Stimulated activated CD8-positive, alpha-beta memory T cell treated with anti-CD3 and anti-CD28 coated beads, Interleukin-7, amount 100 ng/mL, for 1 hour (primary cell): ENCODE measurements around the gene SLC37A3.
"Not testable (repeated sequence)": the region's sequence is repeated elsewhere in the genome, so short reads cannot be mapped to it uniquely, and the experiment has no call there.

ENCODE experiments used
- DNase-seq, 2 donors: peaks; one replicate each; pipeline ENCODE4 v3.0.0-alpha.2; 2020; ENCODE audit warnings: low read depth in 2 of 2

The SLC37A3 gene

DNA sequence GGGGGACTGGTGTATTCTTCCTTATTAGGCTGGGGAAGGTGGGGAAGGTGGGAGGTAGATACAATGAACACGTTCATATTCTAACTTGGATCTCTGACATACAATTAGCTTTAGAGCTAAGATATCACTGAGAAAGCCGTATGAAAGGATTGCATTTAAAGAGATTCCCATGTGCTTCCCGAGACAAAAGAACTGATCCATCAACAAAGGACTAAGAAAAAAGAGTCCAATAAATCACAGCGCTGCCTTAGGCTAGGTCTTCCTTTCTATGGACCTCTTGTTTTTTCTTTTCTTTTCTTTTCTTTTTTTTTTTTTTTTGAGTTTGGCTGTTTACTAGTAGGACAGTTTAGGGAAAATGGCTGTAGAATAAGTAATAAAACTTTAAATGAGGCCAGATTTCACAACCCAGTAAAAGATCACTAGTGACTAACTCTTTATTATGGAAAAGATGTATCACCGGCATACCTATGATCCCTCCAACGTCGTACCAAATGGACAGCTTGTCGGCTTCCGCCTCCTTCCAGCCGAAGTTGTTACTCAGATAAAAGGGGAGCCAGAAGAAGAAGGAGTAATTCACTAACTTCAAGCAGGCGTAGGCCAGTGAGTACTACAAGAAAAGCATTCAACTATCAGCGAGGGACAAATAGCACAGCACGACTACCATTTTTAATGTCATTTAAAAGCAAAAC is 50.0 kb downstream of the SLC37A3 start:
- DNase-seq = no peak

DNA sequence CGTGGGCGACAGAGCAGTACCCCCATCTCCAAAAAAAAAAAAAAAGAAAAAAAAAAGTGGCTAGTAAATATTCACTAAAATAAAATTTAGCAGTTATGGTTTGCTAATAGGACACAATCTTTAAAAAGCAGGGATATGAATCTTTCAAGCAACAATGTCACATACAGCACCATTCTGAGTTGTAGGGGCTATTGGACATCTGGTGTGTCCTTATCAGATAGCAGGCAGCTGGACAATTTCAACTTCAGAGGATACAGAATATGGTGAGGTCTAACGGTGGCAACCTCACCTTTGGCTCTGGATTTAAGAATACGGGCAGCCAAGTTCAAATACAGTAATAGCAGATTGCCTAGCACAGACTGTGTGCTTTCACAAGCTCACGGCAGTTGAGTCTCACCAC is 51.1 kb downstream of the SLC37A3 start:
- DNase-seq = no peak

DNA sequence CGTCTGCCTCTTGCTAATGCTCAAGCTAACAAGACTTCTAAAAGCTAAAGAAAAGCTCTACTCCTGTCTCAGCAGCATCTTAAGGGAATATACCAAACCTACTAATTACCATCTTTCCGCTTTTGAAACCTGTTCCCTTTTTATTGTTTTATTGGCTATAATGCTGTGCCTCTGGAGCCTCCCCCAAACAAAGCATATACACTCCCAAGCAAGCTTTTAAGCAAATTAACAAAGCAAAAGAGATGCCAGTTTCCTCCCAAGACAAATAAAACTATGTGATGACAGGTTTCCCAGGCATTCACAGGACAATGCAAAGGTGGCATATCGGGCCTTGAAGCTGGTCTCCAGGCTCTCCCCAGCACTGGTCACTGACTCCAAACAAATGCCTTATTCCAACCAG is 52.9 kb downstream of the SLC37A3 start:
- no peak for DNase-seq

DNA sequence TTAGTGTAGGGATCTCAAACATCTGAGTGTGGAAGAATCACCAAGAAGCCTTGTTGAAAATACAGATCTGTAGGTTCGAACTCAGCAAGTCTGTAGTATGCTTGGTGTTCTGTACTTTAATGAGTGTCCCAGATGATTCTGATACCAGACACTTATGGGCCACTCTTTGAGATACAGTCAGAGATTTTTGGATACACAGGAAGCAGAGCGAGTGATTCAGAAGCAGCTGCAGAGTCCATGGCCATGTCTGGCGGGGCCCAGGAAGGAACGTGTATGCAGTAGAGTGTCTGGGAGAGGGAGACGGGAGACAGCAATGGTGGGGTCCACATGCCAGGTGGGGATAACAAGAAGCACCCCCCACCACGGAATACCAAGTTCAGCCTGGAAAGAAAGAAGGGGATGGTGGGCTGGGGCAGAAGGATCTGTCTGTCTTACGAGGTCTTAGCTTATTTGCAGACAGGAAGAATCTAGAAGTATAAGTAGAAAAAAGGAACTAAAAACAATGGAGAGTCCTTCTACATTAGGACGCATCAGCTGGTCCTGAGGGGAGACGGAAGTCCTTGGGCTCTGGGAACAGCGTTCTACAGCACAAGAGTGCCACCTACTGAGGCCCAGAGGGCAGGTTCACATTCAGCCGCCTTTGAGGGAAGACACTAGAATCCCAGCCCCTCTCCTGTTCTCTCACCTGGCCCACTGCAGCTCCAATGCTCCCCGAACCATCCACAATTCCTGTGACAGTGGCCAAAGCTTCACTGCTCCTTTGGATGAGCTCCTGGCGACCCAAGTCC is 55.4 kb downstream of the SLC37A3 start:
- no peak for DNase-seq

DNA sequence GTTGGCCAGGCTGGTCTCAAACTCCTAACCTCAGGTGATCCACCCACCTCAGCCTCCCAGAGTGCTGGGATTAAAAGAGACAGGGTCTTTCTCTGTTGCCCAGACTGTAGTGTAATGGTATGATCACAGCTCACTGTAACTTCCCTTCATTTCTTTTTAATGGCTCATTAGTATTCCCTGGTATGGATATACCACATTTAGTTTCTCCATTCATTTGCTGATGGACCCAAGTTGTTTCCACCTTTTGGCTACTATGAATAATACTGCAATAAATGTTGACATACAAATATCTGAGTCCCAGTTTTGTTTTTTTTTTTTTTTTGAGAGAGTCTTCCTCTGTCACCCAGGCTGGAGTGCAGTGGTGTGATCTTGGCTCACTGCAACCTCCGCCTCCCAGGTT is 59.4 kb downstream of the SLC37A3 start:
- DNase-seq = not testable (repeated sequence)

DNA sequence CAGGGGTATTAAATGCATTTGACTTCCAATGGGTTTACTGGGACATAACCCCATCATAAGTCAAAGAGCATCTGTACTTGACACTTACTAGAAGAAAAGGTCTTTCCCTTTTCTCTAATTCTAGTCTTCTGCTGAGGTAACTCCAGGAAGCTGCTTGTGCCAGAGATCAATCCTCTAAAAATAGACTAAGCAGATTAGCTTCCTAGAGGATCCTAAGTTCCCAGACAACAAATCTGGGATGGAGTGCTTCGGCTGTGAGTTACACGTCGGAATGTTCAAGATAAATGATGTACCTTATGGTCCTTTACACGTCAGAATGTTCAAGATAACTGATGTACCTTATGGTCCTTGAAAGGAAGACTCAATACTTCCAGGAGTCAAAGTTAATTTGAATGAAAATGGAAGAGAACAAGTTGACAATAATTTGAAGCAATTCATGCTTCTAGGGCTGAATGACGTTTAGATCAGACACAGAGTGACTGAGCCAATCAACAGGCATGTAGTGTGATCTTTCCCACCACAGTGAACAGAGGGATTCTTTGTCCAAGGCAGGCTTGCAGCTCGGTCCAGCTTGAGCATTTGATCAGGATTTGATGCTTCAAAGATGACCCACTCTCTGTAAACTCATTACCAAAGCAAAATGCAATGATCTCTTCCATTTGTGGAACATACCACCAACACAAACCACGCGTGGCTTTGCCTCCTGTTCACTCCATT is 63.8 kb downstream of the SLC37A3 start:
- no peak for DNase-seq

DNA sequence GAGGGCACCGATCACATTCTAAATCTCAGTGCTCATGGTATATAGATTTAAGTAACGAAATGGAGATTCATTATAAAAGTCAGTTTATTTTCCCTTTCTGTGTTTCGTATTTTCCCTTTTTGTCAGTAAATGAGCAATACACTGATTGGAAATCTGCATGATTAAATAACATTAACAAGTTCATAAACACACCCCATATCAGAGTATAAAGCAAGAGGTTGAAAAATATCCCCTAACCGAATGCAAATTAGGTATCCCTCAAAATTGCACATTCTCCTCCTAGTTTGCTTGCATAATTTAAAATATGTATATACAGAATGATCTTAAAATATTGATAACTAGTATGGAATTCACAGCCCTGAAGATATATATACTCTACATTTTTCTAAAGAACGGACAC is 64.6 kb downstream of the SLC37A3 start:
- no peak for DNase-seq

DNA sequence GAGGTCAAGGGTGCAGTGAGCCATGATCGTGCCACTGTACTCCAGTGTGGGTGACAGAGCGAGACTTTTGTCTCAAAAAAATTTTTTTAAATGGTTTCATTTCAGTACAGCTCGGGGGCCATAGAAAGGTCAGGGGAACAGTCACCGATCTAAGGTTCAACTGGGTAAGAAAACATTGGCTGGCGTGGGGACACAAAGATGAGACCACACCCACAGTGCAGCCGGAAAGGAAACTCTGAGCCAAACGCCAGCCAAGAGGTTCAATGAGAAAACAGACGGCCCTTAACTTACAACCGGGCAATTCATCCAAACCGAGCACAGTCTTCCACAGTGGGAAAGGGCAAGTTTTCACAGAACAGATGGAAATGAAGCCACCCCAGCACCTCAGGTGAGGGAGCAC is 65.1 kb downstream of the SLC37A3 start:
- DNase-seq = no peak

DNA sequence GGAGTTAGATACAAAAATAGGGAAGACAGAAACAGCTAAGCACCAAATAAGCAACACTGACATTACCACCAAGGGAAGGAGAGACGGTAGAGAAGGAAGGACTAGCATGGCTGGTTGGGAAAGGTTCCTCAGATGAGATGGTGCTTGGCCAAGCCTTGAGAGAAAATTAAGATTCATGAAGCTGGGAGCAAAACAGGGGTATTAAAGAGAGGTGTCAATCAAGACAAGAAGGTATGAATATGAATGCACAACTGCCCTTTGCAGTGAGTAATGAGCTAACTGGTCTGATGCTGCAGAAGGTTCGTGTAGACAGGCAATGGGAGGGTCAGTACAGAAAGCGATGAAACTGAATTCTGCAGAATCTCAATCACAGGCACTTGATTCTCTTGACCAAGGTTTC is 67.7 kb downstream of the SLC37A3 start:
- no peak for DNase-seq

DNA sequence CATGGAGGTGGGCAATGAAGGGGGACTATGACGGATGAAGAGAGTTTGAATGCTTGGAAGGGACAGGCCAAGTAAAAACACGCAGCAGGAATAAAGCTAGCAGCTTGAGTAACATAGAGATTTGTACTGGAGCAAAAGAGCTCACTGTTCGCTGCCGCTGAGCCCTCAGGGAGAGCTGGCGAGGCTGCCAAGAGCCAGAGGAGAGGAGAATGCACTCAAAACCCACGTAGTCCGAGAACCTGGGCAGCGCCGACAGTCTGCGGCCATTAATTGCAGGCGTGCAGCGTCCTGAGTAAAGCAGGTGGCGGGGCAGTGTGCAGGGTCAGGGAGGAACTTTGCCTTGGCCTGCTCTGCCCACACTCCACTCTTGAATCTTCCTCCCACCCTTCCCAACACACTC is 68.2 kb downstream of the SLC37A3 start:
- DNase-seq = no peak

DNA sequence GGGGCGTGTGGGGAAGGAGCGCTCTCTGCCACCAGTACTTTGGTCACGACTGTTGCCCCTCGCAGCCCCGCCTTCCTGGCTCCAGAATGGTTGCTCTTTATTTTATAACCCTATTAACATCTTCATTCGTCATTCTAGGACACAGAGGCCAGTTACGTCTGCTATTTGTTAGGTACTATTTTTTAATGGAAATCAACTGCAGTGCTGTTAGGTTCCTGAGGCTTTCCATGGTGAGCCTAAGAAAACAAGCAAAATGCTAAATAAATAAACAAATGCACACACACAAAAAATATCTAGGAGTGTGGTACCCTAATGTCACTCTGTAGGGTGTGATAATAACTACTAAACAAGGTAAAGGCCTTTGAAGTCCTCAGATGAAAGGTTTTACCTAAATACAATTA is 71.1 kb downstream of the SLC37A3 start:
- DNase-seq = no peak

DNA sequence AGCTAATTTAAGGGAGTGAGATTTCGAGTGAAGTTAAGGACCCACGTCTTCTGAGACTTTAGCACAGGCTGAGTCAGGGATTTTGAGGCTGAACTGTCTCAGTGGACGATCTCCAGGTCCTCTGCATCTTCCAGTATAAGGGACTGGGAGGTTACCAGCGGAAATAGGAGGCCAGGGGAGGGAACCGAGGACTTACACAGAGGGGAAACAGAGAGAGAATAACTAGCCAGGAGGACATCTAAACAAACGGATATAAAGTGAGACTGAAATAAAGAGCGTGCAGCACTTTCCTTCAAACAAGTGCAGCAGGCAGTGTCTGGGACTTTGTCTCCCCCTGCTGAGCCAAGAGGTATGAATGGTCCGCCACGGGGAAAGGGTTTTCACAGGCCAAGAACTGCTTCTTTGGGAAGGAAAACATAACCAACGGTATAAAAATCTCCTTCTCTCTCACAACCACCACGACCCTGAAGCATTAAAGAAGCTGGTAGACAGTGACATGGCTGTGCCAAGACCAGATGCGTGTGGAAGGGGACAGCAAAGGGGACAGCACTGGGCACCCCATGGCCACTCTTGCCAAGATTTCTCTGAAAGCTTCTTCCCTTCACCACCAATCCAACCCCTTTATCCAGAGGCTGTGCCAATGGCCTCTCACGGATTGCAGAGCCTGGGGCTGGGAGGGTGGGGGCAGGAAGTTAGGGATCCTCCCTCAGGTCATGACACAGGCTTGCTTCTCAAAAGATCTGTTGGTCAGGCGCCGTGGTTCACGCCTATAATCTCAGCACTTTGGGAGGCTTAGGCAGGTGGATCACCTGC is 72.0 kb downstream of the SLC37A3 start:
- DNase-seq = peak; percentile 9 to 25

DNA sequence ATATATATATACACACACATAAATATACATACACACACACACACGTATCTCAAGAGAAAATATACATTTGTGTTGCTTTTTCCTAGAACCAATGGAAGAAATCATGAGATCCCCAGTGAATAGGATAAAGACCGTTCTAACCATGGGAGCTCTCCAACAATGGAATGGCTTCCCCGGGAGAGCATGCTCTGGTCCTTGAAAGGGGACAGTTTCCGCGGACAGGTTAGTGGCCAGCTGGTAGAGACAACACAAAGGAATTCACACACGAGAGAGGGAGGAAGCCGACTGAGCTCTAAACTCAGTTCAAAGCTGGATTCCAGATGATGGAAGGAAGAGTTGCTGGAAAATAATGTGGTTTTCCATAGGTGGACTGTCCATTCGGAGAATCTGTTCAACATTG is 72.7 kb downstream of the SLC37A3 start:
- no peak for DNase-seq

DNA sequence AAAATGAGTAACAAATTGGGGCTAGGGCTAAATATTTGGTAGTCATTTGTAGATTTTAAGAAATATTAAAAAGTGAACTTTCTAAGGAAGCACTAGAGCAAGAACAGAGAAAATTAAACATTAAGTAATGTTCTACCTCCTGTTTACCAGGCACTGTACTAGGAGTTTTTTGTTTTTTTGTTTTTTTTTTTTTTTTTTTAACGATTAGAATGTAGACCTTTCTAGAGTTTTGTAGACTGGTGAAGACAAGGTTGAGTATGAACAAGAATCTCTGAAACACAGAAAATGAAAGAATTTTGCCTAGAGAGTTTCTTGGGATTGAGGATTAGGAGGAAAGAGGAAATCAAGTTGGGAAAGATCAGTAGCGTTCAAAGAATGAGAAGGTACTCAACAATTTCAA is 73.6 kb downstream of the SLC37A3 start:
- DNase-seq = no peak

DNA sequence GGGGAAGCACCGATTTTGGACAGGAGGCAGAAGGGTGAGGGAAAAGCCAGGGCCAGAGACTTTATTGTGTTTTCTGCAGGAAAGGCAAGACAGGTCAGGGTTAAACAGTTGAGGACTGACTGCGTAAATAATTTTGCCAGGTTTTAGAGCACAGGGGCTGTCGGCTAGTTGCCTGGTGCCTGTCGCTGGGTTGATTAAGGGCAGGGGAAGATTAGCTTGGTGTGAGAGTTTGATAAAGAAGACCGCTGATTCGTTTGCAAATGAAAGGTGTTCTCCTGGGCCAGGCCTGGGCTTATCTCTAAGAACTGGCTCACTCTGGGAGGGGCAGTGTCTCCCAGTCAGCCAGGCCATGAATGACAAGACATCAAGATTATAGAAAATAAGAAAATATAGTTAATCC is 75.6 kb downstream of the SLC37A3 start:
- DNase-seq = no peak

DNA sequence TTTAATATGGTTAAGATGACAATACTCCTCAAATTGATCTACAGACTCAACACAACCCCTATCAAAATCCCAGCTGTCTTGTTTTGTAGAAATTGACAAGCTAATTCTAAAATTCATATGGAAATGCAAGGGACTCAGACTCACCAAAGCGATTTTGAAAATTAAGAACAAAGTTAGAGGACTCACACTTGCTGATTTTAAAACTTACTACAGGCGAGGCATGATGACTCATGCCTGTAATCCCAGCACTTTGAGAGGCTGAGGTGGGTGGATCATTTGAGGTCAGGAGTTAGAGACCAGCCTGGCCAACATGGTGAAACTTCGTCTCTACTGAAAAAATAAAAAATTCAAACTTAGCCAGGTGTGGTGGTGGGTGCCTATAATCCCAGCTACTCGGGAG is 78.3 kb downstream of the SLC37A3 start:
- DNase-seq = not testable (repeated sequence)

DNA sequence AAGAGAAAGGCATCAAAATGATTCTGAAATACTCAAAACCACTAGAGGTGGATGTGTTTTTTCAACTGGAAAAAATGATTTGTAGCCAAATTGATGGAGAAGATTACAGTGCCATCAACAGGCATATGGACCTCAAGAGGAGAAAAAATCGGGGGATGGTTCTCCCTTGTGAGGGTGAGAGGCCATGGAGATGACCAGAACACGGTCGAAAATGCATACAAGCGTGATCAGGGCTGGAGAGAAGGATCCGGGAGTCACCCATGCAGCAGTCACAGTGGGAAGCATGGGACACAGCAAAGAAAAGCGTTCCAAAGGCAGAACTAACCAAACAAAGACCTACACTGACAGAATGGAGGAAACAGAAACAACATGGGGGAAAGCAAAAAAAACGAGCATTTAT is 80.3 kb downstream of the SLC37A3 start:
- no peak for DNase-seq

DNA sequence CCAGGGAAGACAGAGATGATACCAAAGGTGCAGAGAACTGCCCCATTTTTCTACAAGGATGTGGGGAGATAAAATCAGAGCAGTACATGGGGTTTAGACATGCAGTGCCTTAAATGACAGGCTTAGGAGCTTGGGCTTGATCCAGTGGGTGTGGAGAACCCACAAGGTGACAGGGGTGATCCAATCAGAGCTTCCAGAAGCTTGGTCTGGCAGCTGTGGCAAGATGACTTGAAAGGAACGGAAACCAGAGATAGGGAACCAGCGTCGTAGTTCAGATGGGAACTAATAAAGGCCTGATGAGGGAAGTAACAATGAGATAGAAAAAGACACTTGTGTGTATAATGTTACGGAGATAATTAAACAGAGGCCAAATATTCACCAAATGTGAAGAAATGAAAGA is 80.7 kb downstream of the SLC37A3 start:
- no peak for DNase-seq

DNA sequence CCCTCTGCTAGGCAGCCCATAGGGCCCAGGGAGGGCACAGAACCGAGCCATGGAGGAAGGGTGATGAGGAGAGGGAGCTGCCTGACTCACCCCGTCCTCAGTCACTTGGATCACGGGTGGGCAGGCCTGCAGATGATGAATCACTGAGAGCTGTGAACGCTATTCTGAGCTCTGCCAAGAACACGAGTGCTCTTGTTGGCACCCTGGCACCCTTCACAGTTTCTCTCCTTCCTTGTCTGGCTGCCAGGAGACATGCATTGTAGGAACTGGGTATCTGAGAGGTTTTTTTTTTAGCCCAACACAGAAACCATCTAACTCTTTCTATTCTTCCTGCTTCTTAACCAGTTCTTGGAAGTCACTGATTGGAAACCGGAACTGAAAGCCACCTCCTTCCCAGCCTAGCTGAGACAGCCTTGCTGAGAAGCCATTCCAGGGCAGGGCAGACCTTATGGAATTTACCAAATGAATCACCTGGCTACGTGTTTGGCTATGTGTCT is 82.1 kb downstream of the SLC37A3 start:
- DNase-seq = no peak

DNA sequence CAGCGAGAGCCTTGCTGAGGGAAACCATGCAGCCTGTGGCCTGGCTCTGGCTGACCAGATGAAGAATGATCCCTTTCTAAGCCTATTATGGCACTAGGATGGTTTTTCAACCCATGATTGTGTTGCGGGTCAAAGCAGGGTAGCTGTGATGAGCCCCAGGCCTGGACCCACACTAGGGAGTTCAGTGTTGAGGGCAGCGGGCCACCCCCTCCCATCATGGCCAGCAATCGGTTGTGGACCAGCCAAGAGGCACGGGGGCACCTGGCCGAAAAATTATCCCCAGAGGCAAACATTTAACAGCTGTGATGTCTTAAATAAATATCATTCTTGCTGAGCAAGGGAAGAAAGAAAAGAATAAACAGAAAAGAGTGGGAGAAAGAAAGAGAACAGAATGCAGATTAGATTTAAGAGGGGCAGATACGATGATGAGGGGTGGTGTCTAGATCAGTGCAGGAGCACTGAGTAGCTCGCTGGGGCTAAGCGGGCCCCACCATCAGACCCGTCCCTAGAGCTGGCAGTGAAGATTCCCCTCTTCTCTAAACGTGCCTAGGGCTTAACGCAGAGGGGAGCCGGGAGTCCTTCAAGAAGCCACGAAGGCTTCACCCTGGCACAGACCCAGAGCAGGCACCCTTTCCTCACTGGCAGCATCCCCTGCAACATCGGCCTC is 82.7 kb downstream of the SLC37A3 start:
- DNase-seq = no peak
